GM21619 (cell line): Measurements from ENCODE around the gene SETBP1.
A peak's percentile ranks its signal among the peaks of the same experiment; 100 is the strongest.
"Not testable (repeated sequence)": the region's sequence is repeated elsewhere in the genome, so short reads cannot be mapped to it uniquely, and the experiment has no call there.

Source experiments
- ATAC-seq: cut with Tn5 transposase; IDR thresholded peaks from one replicate; pipeline ENCODE4 v1.9.1; 2021; ENCODE audit not compliant: unreplicated experiment

Gene SETBP1

DNA sequence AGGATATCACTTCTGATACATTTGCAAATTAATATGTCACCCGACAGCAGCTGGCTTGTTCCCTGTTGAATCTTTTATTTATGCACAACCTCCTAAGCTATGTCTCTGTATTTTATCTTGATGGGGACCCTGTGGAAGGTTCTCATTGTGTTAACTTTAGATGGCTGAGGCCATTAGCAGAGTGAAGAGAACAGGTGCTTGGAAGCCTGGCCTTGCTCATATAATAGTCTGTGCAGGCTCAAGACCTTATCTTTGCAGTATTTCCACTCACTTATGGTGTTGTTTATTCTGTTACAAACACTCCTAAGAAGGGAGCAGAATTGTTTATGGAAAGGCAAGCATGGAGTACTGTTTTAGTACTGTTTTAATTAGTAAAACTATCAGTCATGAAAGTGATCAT, 107.6 kb downstream of the SETBP1 start:
- no peak for ATAC-seq

DNA sequence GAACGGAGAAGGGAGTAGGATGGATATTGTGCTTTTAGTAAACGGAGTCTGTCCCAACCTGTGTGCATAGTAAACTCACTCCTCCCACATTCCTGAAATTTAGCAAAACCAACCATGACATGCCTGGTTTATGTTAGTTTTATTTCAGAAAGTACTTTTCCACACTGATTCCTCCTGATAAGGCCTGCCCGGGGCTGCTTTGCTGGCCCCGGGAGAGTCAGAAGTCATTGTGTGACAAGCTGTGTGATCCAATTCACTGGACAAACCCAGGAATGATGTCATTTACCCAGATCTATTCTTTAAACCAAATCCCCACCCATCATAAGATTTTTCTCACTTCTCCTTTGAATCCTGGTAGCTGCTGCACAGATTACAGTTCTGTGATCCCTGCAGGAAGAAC, 109.0 kb downstream of the SETBP1 start:
- ATAC-seq = no peak

DNA sequence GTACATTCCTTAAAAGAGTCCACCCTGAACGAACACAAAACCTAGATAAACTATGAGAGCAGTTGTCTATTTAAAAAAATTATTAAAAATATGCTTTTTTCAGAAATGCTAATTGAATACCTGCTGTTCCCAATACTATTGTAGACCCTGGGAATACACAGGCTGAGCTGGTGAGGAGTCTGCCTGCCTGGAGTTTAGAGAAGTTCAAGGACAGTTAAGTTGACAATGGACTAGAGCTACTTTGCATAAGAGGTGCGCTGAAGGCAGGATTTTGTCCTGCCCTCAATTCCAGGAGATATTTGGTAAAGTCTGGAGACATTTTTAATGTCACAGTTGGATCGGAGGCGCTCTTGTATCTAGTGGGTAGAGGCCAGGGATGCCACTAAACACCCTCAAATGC, 110.2 kb downstream of the SETBP1 start:
- ATAC-seq = no peak

- ATAC-seq = no peak
These were observed 110.8 kb downstream of the SETBP1 start for GRCh38 chr18:44791520-44791919.

- ATAC-seq = no peak
These were observed 111.9 kb downstream of the SETBP1 start for GRCh38 chr18:44792456-44793061.

- ATAC-seq = no peak
These were observed 112.5 kb downstream of the SETBP1 start for GRCh38 chr18:44793194-44793593.

DNA sequence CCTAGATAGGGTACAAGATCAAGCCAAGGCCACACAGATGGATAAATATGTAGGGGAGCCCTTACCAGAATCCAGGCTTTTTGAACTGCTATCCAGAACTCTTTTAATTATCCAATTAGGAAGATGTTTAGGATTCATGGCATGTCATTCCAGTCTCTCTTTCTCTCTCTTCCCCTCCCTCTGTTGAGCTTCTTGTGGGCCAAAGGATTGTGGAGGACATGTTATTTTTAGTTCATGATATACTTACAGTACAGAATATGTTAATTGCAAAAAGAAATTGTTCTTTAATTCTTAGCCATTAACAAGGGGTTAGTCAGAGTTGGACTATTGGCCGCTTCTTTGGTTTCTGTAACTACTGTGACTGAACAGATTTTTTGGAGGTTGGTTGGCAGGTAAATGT, 113.0 kb downstream of the SETBP1 start:
- no peak for ATAC-seq

GRCh38 chr18:44795241-44795640, 114.6 kb downstream of the SETBP1 start:
- no peak for ATAC-seq

DNA sequence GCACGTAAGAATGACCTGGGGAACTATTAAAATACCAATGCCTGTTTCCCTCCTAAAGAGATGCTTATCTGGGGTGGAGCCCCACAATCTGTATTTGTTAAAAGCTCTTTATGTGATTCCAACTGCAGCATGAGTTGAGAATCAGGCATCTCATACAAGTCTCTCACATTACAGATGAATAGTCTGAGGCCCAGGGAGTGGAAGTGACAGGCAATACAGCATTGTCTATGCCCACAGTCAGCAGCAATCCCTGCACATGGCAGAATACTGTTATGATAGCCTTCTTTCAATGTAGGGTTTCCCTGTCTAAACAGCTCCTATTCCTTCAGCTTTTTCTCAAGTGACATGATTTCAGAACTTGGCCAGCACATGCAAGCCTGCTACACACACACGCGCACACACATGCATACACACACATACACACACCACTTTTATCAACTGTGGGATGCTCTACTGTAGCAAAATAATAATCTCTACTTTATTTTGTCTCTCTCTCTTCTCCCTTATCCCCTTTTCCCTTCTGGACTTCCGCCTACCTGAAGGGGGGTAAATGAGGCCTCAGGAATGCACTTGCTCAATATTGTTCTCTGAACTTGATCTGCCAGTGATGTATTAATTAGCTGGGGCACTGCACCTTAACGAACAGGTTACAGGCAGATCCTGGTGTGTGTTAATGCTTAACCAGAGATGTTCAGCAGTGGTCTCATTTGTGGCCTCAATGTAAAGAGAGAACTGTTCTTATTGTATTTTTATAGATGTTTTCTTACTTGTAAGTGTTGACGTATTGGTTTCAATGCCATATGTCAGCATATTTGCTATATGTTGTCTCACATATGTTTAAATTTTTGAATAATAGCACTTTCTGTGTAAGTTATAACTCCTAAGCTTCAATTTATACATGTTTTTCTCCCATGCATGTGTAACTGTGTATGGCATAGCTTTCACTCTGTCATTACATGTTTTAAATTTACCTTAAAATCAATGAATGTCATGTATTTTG, 116.0 kb downstream of the SETBP1 start:
- ATAC-seq = no peak

- ATAC-seq = no peak
These were observed 117.9 kb downstream of the SETBP1 start for GRCh38 chr18:44798433-44799048.

DNA sequence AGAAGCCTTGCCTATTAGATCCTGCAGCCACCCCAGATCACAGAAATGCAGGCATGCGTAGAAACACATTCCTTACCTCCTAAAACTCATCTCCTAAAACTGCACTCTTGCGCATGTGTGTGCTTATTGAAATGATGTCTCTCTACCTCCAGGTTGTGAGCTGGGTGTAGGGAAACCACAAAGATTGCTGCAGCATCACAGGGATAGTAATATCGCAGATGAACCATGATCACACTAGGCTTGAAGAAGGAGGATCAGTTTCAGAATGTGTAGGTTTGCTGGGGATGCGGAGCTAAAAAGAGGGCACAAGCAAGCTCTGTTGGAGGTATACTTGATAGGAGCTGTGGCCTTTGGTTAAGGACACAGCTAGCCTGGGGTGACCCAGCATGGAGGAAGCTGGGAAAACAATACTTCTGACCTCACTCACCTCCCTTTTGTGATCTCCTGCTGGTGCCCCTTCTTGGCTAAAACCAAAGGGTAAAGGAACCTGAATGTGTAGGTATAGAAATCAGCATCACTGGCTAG, 118.8 kb downstream of the SETBP1 start:
- ATAC-seq = peak; percentile 26

DNA sequence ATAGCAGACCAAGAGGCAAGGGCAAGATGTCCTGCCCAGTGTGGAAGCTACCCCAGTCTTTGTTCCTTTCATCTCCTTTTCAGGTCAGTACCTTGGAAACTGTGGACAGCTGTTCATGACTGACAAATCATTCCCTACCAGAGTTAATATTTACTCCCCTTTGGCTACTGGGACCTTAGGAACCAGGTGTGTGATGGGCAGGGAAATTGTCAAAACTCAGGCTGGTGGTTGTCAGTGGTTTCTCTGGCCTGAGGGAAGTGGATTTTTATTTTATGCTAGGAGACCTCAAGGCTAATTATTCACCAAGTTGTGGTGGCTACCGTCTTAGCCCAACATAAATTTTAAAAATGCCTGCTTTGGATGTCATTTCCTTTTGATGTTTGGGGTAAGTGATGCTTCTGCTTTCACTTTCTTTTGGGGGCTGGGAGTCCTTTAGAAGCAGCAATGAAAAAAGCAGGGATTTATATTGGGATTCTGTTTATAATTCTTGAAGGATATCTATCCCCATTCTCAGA, 119.3 kb downstream of the SETBP1 start:
- peak; percentile 67 for ATAC-seq

- not testable (repeated sequence) for ATAC-seq
These were observed 120.1 kb downstream of the SETBP1 start for GRCh38 chr18:44800766-44801165.

- ATAC-seq = no peak
These were observed 121.1 kb downstream of the SETBP1 start for GRCh38 chr18:44801781-44802180.

GRCh38 chr18:44802508-44802907, 121.8 kb downstream of the SETBP1 start:
- ATAC-seq = no peak

DNA sequence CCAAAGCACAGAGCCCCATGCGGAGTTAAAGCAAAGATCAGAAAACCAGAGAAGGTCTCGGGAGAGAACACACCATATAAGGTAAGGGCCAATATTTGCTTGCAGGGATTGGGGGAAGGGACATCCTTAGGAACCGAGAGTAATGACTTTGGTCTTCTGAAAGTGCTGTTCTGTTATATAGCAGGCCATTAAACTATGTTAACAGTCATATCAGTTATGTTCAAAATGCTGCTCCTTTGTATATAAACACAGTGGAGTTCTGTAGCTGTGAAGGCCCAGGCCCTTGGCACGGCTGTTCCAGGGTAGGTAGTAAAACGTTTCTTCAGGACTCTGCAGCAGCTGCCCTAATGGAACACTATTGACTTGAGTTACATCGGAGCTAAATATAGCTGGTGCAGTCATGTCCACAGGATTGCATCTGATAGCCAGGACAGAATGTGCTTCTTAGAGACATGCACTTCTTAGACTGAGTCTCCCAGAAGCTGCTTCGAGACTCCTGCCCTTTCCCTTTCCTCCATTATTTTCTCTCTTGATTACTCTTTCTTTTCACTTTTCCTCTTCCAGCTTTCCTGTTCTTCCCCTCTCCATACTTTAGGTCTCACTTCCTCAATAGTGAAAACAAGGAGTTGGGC, 122.4 kb downstream of the SETBP1 start:
- no peak for ATAC-seq

GRCh38 chr18:44804033-44804432, 123.3 kb downstream of the SETBP1 start:
- no peak for ATAC-seq

- no peak for ATAC-seq
These were observed 124.5 kb downstream of the SETBP1 start for GRCh38 chr18:44805176-44805575.

DNA sequence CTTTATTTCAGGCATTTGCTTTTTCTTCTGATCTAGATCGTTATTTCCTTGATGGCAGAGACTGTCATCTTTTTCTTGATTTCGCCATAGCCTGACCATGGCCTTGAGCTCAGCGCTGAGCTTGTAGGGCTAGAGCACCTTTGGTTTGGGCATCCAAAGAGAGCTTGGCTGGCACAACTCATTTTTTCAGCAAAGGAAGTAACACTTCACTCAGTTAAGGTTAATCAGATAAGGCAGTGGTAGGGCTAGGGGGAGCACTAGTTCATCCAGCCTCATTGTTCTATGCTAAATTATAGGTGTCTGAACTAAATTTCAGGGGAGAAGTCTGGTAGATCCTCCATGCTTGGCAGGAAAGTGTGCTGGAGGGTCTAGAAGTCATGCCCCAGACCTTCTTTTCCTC, 125.0 kb downstream of the SETBP1 start:
- ATAC-seq = no peak

- ATAC-seq = no peak
These were observed 127.1 kb downstream of the SETBP1 start for GRCh38 chr18:44807766-44808165.

- no peak for ATAC-seq
These were observed 131.0 kb downstream of the SETBP1 start for GRCh38 chr18:44811572-44812125.
